Activated T-helper 2 cell treated with anti-CD3 and anti-CD28 coated beads, Interferon-gamma antibody, Interleukin-2, Interleukin-4, amounts not matched to agents 10 μg/mL and 5 μg/mL and 100 μg/mL, durations not matched to agents 14 hours and 24 hours and 36 hours (primary cell): ENCODE data around the gene MAPK10. TPM values are rescaled to one million over a fixed set of nuclear protein-coding genes. Genes with fewer than 3 reads are reported as not detected.
"Not testable (repeated sequence)": the region's sequence is repeated elsewhere in the genome, so short reads cannot be mapped to it uniquely, and the experiment has no call there.

ENCODE experiments used
- DNase-seq: peaks from one replicate; pipeline ENCODE4 v3.0.0; 2021; ENCODE audit warnings: low spot score
- H3K27ac Mint-ChIP-seq: one replicate; pipeline ENCODE4 v1.8.0; 2021; ENCODE audit warnings: mixed read lengths
- H3K27me3 Mint-ChIP-seq: one replicate; pipeline ENCODE4 v1.8.0; 2021; ENCODE audit warnings: low read depth, mixed read lengths
- H3K36me3 Mint-ChIP-seq: one replicate; pipeline ENCODE4 v1.8.0; 2021; ENCODE audit warnings: low read depth, mixed read lengths
- H3K4me1 Mint-ChIP-seq: one replicate; pipeline ENCODE4 v1.8.0; 2021; ENCODE audit warnings: low read depth, mixed read lengths
- H3K4me3 Mint-ChIP-seq: one replicate; pipeline ENCODE4 v1.8.0; 2021; ENCODE audit warnings: low read depth, mild to moderate bottlenecking, moderate library complexity, mixed read lengths
- H3K9me3 Mint-ChIP-seq: one replicate; pipeline ENCODE4 v1.8.0; 2021; ENCODE audit warnings: mixed read lengths
- intact Hi-C: fragments of 100-400 bp; cut with micrococcal nuclease; formaldehyde crosslinking; loops from one replicate; pipeline ENCODE4 v1.15.1; 2023
- total RNA-seq: library from RNA; stranded (reverse); gene quantifications from 2 replicates; pipeline ENCODE4 v1.2.3, GENCODE V29; 2022

Gene MAPK10
- total RNA-seq, 1 donor from 2014 or later: not detected

DNA sequence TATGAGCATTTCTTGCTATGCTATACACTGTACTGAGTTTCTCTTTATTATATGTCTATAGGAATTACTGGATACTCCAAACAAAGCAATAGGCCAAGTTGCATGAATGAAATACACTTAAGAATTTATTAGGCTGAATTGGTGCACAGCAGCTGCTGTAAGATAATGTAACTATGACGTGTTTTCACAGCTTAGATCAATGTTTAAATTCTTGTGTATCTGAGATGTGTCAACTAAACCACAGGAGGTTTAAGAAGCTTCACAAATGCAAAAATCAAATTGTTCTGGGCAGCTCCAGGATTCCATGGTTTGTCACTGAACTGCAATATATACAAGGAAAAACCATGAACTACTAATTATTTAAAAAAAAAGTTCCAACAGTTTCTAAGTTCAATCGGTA is 156.7 kb downstream of the MAPK10 start:
- no peak overlapping the region for H3K4me3 Mint-ChIP-seq
- H3K36me3 Mint-ChIP-seq: no peaks in the 10 kb centered on the region
- H3K4me1 Mint-ChIP-seq: no peaks in the 10 kb centered on the region
- H3K27ac Mint-ChIP-seq: no peak overlapping the region
- H3K9me3 Mint-ChIP-seq: peaks cover 3% of the 10 kb centered on the region
- no peak for DNase-seq
- no peaks in the 10 kb centered on the region for H3K27me3 Mint-ChIP-seq
- intact Hi-C loops: no loop called here

DNA sequence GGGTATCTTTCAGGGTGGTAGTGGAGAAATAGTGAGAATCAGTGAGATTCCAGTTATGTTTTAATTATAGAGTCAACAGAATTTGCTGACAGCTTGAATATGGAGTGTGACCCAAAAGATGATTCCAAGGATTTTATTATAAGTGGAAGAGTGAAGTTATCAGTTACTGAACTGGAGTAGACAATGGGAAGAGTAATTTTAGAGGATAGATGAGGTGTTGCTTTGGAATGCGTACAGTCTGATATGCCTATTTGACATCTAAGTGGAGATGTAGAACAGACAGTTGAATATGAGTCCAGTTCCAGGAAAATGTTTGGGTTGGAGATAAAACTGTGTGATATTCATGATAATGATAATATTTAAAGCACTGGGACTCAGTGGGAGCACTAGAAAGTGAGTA is 174.2 kb downstream of the MAPK10 start:
- intact Hi-C loops: no loop called here
- Mint-ChIP-seq H3K9me3 (peaks cover 11% of the 10 kb centered on the region), H3K27me3 (no peaks in the 10 kb centered on the region), H3K4me1 (no peaks in the 10 kb centered on the region), H3K4me3 (no peak overlapping the region), H3K36me3 (no peaks in the 10 kb centered on the region), H3K27ac (no peak overlapping the region)
- DNase-seq: no peak

DNA sequence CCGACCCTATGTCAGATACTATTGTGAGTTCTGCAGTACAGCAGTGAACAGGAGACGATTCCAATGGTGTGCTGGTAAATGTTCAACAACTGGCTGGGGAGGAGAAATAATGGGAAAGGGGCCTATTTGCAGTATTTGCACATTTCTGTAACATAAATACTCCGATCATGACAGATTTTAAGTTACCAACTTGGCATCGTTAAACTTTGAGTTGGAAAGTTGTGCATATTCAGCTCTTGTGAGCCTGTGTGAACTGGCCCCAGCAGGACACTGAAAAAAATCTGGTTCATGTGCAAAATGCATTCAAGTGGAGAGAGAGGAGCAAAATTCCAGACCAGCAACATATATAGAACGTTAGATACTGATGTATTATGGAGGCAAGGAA is 175.0 kb downstream of the MAPK10 start:
- H3K27me3 Mint-ChIP-seq: no peaks in the 10 kb centered on the region
- no peak overlapping the region for H3K4me3 Mint-ChIP-seq
- H3K9me3 Mint-ChIP-seq: peaks cover 12% of the 10 kb centered on the region
- H3K27ac Mint-ChIP-seq: no peak overlapping the region
- no peak for DNase-seq
- H3K4me1 Mint-ChIP-seq: no peaks in the 10 kb centered on the region
- intact Hi-C loops: no loop called here
- H3K36me3 Mint-ChIP-seq: no peaks in the 10 kb centered on the region

DNA sequence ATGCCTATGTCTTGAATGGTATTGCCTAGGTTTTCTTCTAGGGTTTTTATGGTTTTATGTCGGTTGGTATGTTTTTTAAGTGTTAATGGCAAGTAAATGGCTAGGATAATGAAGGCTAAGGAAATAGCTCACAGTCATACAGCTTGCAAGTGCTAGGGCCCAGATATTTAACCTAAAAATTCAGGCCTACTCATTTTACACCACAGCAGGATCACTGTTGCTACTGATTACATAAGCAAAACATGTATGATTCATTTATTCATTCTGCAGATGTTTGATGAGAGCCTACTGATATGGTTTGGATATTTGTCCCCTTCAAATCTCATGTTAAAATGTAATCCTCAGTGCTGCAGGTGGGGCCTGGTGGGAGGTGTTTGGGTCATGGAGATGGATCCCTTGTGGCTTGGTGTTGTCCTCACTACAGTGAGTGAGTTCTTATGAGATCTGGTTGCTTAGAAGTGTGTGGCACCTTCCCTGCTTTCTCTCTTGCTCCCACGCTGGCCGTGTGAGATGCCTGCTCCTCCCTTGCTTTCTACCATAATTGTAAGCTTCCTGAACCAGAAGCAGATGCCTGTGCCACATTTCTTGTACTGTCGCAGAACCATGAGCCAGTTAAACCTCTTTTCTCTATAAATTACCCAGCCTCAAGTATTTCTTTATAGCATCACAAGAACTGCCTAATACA is 175.5 kb downstream of the MAPK10 start:
- Mint-ChIP-seq H3K4me3 (no peak overlapping the region), H3K9me3 (peaks cover 16% of the 10 kb centered on the region), H3K36me3 (no peaks in the 10 kb centered on the region), H3K27ac (no peak overlapping the region), H3K4me1 (no peaks in the 10 kb centered on the region), H3K27me3 (no peaks in the 10 kb centered on the region)
- no peak for DNase-seq
- intact Hi-C loops: no loop called here

DNA sequence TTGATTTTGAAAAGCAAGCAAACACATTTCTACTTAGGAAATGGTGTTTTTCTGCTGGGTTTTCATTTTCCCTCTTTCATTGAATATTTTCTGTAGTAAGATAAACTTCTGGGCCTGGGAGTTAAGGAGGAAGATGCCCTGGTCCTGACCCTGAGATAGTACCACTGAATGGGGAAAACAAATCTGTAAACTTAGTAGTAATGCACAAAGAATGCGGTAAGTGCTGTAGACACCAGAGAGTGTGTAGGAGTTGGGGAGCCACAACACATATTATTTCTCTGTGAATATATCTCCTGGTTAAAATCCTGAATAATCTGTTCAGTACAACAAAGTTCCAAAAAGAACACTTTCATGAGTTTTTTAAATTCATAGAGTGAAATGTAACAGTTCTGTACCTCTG is 178.3 kb downstream of the MAPK10 start:
- intact Hi-C loops: no loop called here
- Mint-ChIP-seq H3K4me3 (no peak overlapping the region), H3K9me3 (peaks cover 18% of the 10 kb centered on the region), H3K4me1 (no peaks in the 10 kb centered on the region), H3K36me3 (no peaks in the 10 kb centered on the region), H3K27ac (no peak overlapping the region), H3K27me3 (no peaks in the 10 kb centered on the region)
- no peak for DNase-seq

DNA sequence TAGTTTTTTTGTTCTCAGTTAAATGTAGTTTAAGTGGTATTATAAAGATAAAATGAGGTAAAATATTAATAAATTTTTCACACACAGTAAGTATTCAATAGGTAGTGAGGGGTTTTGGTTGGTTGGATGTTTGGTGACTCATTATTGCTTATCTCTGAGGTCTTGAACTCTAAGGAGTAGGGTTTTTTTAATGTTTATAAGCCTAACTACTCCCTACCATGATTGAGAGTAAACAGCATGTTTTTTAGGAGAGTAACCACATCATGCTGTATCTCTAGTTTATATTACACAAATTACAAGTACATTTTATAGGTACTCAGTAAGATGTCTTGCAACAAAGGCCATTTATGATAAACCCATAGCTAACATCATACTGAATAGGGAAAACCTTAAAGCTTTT is 181.6 kb downstream of the MAPK10 start:
- H3K27ac Mint-ChIP-seq: no peak overlapping the region

DNA sequence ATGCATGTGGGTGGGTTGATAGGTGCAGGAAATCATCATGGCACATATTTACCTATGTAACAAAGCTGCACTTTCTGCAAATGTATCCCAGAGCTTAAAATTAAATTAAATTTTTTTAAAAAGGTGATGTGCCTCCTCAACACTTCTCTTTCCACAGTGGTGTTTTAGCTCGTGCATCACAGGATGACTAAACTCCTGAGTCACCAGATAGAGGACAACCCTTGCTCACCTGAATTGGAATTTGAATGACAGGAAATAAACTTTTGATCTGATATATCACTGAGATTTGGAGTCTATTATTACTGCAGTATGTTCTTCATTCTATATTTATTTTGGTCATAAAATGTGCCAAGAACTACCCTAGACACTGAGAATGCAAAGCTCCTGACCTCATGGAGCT is 185.3 kb downstream of the MAPK10 start:
- no peaks in the 10 kb centered on the region for H3K27me3 Mint-ChIP-seq
- H3K4me1 Mint-ChIP-seq: no peaks in the 10 kb centered on the region
- H3K36me3 Mint-ChIP-seq: no peaks in the 10 kb centered on the region
- peaks cover 6% of the 10 kb centered on the region for H3K9me3 Mint-ChIP-seq
- intact Hi-C loops: no loop called here
- no peak for DNase-seq
- H3K4me3 Mint-ChIP-seq: no peak overlapping the region
- H3K27ac Mint-ChIP-seq: no peak overlapping the region

More for the DNA sequence above, 181.6 kb downstream of the MAPK10 start:
- Mint-ChIP-seq H3K4me3 (no peak overlapping the region), H3K4me1 (no peaks in the 10 kb centered on the region), H3K27me3 (no peaks in the 10 kb centered on the region), H3K36me3 (no peaks in the 10 kb centered on the region), H3K9me3 (peaks cover 10% of the 10 kb centered on the region)
- DNase-seq: no peak
- intact Hi-C loops: no loop called here

DNA sequence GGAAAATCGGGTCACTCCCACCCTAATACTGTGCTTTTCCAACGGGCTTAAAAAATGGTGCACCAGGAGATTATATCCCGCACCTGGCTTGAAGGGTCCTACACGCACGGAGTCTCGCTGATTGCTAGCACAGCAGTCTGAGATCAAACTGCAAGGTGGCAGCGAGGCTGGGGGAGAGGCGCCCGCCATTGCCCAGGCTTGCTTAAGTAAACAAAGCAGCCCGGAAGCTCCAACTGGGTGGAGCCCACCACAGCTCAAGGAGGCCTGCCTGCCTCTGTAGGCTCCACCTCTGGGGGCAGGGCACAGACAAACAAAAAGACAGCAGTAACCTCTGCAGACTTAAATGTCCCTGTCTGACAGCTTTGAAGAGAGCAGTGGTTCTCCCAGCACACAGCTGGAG is 191.5 kb downstream of the MAPK10 start:
- DNase-seq, intact Hi-C loops, H3K9me3 Mint-ChIP-seq, H3K4me3 Mint-ChIP-seq, H3K27me3 Mint-ChIP-seq, H3K4me1 Mint-ChIP-seq, H3K27ac Mint-ChIP-seq, H3K36me3 Mint-ChIP-seq: not testable (repeated sequence)

DNA sequence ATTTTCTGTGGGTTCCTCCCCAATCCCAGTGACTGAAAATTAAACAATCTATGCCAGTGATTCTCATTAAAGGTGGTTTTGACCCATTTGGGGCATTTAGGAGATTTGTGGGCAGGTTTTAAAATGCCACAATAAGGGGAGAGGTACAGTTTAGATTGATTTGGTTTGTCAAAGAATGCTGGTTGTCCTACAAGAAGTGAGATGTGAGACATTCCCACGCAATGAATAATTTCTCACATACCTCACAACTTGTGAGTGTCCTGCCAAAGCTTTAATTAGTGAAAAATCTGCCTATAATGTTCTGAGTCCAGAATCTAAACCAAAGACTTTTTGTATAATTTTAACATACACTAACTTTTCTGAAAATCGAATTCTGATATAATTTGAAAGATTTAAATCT is 199.4 kb downstream of the MAPK10 start:
- no peak for DNase-seq
- Mint-ChIP-seq H3K27me3 (no peaks in the 10 kb centered on the region), H3K9me3 (no peaks in the 10 kb centered on the region), H3K27ac (no peak overlapping the region), H3K4me1 (no peaks in the 10 kb centered on the region), H3K36me3 (no peaks in the 10 kb centered on the region), H3K4me3 (no peak overlapping the region)
- intact Hi-C loops: no loop called here

DNA sequence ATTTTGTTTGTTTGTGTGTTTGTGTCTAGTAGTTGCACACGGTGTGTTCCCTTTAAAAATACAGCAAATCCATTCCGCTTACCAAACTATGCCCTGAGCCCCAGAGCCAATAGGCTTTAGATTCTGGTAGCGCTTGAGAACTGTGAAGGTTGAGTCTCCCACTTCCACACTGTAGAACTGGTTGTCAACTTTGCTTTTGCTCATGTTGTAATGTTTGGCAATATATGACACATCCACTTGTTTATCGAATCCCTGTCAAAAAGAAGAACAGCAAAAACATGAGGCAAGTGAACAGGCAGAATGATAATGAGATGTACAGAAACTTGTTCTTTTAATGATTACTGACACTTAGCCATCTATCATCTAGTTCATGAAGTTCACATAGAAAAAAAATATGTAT is 200.6 kb downstream of the MAPK10 start:
- DNase-seq: no peak
- Mint-ChIP-seq H3K9me3 (no peaks in the 10 kb centered on the region), H3K4me1 (no peaks in the 10 kb centered on the region), H3K27me3 (no peaks in the 10 kb centered on the region), H3K4me3 (no peak overlapping the region), H3K27ac (no peak overlapping the region), H3K36me3 (no peaks in the 10 kb centered on the region)
- intact Hi-C loops: no loop called here

DNA sequence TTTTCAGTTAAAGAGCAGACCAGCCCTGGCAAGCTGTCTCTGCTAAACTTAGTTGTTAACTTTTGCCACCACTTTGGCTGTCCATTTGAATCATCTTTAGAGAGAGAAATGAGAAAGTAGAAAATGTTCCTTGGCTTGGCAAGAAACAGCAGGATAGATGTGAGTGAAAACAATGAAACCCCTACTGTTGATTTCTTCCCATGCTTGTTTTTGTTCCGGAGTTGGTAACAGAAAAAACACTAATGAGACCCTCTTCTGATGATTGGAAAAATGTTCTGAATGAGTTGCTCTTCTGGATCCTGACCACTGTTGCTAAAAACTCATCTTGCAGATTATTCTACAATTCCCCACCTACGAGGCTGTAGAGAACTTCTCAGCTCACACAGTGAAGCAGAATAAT is 203.3 kb downstream of the MAPK10 start:
- no peaks in the 10 kb centered on the region for H3K36me3 Mint-ChIP-seq
- H3K27me3 Mint-ChIP-seq: no peaks in the 10 kb centered on the region
- no peak overlapping the region for H3K4me3 Mint-ChIP-seq
- H3K27ac Mint-ChIP-seq: no peak overlapping the region
- H3K4me1 Mint-ChIP-seq: no peaks in the 10 kb centered on the region
- intact Hi-C loops: no loop called here
- H3K9me3 Mint-ChIP-seq: no peaks in the 10 kb centered on the region
- DNase-seq: no peak

DNA sequence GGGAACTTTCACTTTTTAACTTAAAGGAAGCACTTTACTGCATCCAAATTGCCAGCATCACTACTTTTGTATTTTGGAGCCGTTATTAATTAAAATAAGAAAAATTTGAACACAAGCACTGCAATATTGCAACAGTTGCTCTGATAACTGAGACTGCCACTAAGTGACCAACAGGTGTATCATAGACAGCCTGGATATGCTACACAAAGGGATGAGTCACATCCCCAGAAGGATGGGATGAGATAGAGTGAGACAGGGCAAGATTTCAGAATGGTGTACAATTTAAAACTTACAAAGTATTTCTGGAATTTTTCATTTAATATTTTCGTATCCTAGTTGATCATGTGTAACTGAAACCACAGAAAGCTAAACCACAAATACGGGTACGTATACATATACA is 204.1 kb downstream of the MAPK10 start:
- H3K27me3 Mint-ChIP-seq: no peaks in the 10 kb centered on the region
- no peak for DNase-seq
- H3K9me3 Mint-ChIP-seq: no peaks in the 10 kb centered on the region
- H3K4me3 Mint-ChIP-seq: no peak overlapping the region
- H3K27ac Mint-ChIP-seq: no peak overlapping the region
- H3K36me3 Mint-ChIP-seq: no peaks in the 10 kb centered on the region
- intact Hi-C loops: no loop called here
- H3K4me1 Mint-ChIP-seq: no peaks in the 10 kb centered on the region

DNA sequence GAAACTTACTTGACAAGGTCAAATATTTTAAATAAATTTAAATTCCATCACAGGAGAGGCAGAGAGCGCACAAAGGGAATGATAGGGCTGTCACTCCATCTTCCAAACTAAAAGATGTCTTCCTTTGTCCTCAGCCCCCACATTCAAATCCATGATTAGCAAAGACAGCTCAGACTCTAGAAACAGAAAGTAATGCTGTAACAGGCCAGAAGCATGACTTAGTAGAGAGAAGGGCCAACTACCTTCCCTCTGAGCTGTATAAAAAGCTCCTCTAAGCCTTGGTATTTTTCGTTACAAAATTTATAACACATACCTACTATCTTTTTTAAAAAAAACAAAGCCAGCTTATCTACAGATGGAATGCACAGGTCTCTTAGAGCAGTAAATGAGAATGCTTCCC is 207.4 kb downstream of the MAPK10 start:
- H3K27ac Mint-ChIP-seq: no peak overlapping the region
- H3K36me3 Mint-ChIP-seq: no peaks in the 10 kb centered on the region
- H3K4me1 Mint-ChIP-seq: no peaks in the 10 kb centered on the region
- DNase-seq: no peak
- peaks cover 5% of the 10 kb centered on the region for H3K9me3 Mint-ChIP-seq
- intact Hi-C loops: no loop called here
- H3K27me3 Mint-ChIP-seq: no peaks in the 10 kb centered on the region
- no peak overlapping the region for H3K4me3 Mint-ChIP-seq

DNA sequence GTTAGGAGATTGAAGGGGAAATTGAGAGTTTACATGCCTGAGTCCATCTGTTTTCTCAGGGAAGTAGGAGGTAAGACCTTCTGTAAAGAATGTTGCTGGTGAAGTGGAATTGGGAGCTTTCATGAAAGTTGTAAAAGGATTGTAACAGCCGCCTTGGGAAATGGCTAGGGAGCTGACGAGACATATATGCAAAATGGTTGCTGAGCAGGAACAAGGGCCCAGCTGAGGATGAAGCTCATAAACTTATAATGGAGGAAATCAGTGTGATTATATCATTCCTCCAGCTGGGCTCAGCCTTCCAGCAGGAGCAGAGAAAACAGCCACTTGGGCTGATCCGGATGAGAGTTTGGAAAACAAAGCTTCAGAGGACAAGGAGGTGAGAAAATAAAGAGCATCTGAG is 208.7 kb downstream of the MAPK10 start:
- intact Hi-C loops: no loop called here
- Mint-ChIP-seq H3K27me3 (no peaks in the 10 kb centered on the region), H3K9me3 (peaks cover 5% of the 10 kb centered on the region), H3K27ac (no peak overlapping the region), H3K4me3 (no peak overlapping the region), H3K36me3 (no peaks in the 10 kb centered on the region), H3K4me1 (no peaks in the 10 kb centered on the region)
- no peak for DNase-seq
